ENCODE results near the gene GNAO1. TPM values are rescaled to one million over a fixed set of nuclear protein-coding genes. Genes with fewer than 3 reads are reported as not detected.

The GNAO1 gene
- total and polyA plus RNA-seq, 8 donors: 1.2 to 13.4 (median 4.8) TPM

DNA sequence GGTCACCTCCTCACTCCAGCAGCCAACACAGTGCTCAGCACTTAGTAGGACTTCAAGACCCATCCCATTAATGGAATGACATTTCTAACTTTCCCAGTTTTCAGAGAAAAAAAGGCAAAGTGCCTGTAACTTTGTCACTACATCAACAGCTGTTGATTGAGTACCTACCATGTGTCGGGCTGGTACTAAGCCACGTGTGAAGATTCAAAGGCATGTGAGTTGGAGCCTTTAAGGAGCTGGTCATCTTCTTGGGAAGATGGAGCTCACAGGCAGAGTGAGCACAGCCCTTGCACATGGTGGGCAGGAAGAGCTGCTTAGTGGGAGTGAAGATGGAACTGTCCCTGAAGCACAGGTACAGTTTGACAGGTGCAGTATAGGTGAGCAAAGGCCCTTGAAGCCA lies 88.6 kb downstream of the GNAO1 start:
- no peaks in the 10 kb centered on the region for H3K27me3 ChIP-seq
- DNase-seq (peak in 1 of 6 donors; percentile 5), FAIRE-seq (no peak), ATAC-seq (no peak)
- H3K36me3 ChIP-seq: no peaks in the 10 kb centered on the region
- TF ChIP-seq CTCF (IDR thresholded peaks at IDR 0.05): no peak
- H3K9me3 ChIP-seq: no peaks in the 10 kb centered on the region
- intact Hi-C loops (cut with DNase I): no loop called here
- no peaks in the 10 kb centered on the region for H3K4me1 ChIP-seq
- H3K27ac ChIP-seq: no peak overlapping the region
- WGBS, 2 donors: 94 to 97% methylated on average over 2 of the region's 2 CpGs
- no peak overlapping the region for H3K4me3 ChIP-seq

- Histone ChIP-seq H3K4me3 (no peak overlapping the region), H3K27ac (no peak overlapping the region), H3K9me3 (no peaks in the 10 kb centered on the region), H3K4me1 (no peaks in the 10 kb centered on the region), H3K27me3 (no peaks in the 10 kb centered on the region), H3K36me3 (no peaks in the 10 kb centered on the region)
- 73 to 75% methylated on average over 2 of the region's 2 CpGs for WGBS, 2 donors
- intact Hi-C loops (cut with DNase I): no loop called here
- DNase-seq: peak in 1 of 6 donors; percentile 29
- FAIRE-seq: no peak
- ATAC-seq: no peak
- no peak for TF ChIP-seq CTCF (IDR thresholded peaks at IDR 0.05)
Observed at GRCh38 chr16:56281249-56281805, 90.0 kb downstream of the GNAO1 start.

DNA sequence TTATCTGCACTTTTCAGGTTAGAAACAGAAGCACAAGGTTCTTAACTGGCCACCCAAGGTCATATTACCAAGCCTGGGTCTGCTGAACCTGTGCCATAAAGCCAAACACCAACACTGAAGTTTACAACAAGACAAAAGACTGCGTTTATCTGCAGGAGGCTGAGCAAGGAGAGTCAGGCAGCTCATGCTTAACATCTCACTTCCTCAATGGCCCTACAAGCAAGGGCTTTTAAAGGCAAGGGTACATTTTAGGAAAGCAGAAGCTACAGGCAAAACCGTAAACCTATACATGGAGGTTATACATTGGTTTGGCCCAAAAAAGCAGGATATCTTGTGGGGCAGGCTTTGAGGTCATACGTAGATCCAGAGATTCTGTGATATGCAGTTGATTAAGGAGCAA lies 91.2 kb downstream of the GNAO1 start:
- Histone ChIP-seq H3K4me1 (no peaks in the 10 kb centered on the region), H3K4me3 (no peak overlapping the region), H3K27ac (no peak overlapping the region), H3K9me3 (no peaks in the 10 kb centered on the region), H3K36me3 (no peaks in the 10 kb centered on the region), H3K27me3 (no peaks in the 10 kb centered on the region)
- intact Hi-C loops (cut with DNase I): no loop called here
- ATAC-seq (no peak), DNase-seq (no peak), FAIRE-seq (no peak)
- WGBS, 2 donors: 65 to 69% methylated on average over 3 of the region's 3 CpGs
- TF ChIP-seq CTCF (IDR thresholded peaks at IDR 0.05): no peak

GRCh38 chr16:56284521-56284920 lies 93.2 kb downstream of the GNAO1 start:
- no peaks in the 10 kb centered on the region for H3K27me3 ChIP-seq
- no peak for ATAC-seq
- peak in 1 of 6 donors; percentile 7 for DNase-seq
- no peaks in the 10 kb centered on the region for H3K36me3 ChIP-seq
- H3K4me1 ChIP-seq: no peaks in the 10 kb centered on the region
- H3K4me3 ChIP-seq: no peak overlapping the region
- H3K27ac ChIP-seq: no peak overlapping the region
- intact Hi-C loops (cut with DNase I): no loop called here
- H3K9me3 ChIP-seq: no peaks in the 10 kb centered on the region
- no peak for TF ChIP-seq CTCF (IDR thresholded peaks at IDR 0.05)
- FAIRE-seq: no peak
- WGBS, 2 donors: 74 to 85% methylated on average over 2 of the region's 2 CpGs

- Histone ChIP-seq H3K4me1 (no peaks in the 10 kb centered on the region), H3K27me3 (no peaks in the 10 kb centered on the region), H3K27ac (no peak overlapping the region), H3K36me3 (no peaks in the 10 kb centered on the region), H3K9me3 (no peaks in the 10 kb centered on the region), H3K4me3 (no peak overlapping the region)
- 69 to 77% methylated on average over 7 of the region's 7 CpGs for WGBS, 2 donors
- no peak for DNase-seq
- intact Hi-C loops (cut with DNase I): no loop called here
- no peak for ATAC-seq
- no peak for TF ChIP-seq CTCF (IDR thresholded peaks at IDR 0.05)
- FAIRE-seq: no peak
Observed at GRCh38 chr16:56286809-56287208, 95.5 kb downstream of the GNAO1 start.
